Caco-2 (cell line): Measurements from ENCODE around the gene MPND. TPM values are rescaled to one million over a fixed set of nuclear protein-coding genes. Genes with fewer than 3 reads are reported as not detected.
A peak's percentile ranks its signal among the peaks of the same experiment; 100 is the strongest.

Experiments
- BruUV-seq: library from RNA; stranded (reverse); fragments of 400-500 nt; replicated peaks from 2 replicates; lab custom pipeline; 2021; lab: Mats Ljungman, UMichigan
- CTCF ChIA-PET: fragments of 300-600 bp; sonication (Branson Sonifier 250); formaldehyde crosslinking; loops from one replicate; lab custom pipeline; 2022; ENCODE audit warnings: antibody characterized with exemption; lab: Charles Lee
- POLR2A ChIA-PET: fragments of 300-600 bp; sonication (Branson Sonifier 250); formaldehyde crosslinking; loops from one replicate; lab custom pipeline; 2022; ENCODE audit warnings: antibody characterized with exemption; lab: Charles Lee
- DNase-seq, 2 experiments: peaks; one replicate each; pipeline versions ENCODE4 v3.0.0 to v3.0.0-alpha.2; 2020 to 2022
- H3K27me3 ChIP-seq: replicated peaks from 2 replicates; pipeline ENCODE4 v1.6.0; 2011; ENCODE audit warnings: low read length; ENCODE audit not compliant: control insufficient read depth, insufficient read depth
- H3K36me3 ChIP-seq: 2 replicates; pipeline ENCODE4 v1.5.1; 2011; ENCODE audit warnings: low read length; ENCODE audit not compliant: control insufficient read depth, insufficient read depth
- H3K4me1 ChIP-seq: fragments of 250-450 bp; sonication (Bioruptor Pico); 2 replicates; pipeline ENCODE4 v1.5.1; 2020; ENCODE audit warnings: mild to moderate bottlenecking
- H3K4me3 ChIP-seq: 2 replicates; pipeline ENCODE4 v1.5.1; 2011; ENCODE audit warnings: low read depth, mild to moderate bottlenecking, control low read depth, low read length
- H3K9me3 ChIP-seq: fragments of 250-450 bp; sonication (Bioruptor Pico); 2 replicates; pipeline ENCODE4 v1.5.1; 2020; ENCODE audit warnings: mild to moderate bottlenecking, moderate library complexity
- H3K27ac Mint-ChIP-seq: one replicate; pipeline ENCODE4 v1.8.0; 2022; ENCODE audit warnings: mixed read lengths; ENCODE audit not compliant: unreplicated experiment
- H3K27me3 Mint-ChIP-seq: one replicate; pipeline ENCODE4 v1.8.0; 2022; ENCODE audit warnings: mixed read lengths; ENCODE audit not compliant: insufficient read depth, unreplicated experiment
- H3K36me3 Mint-ChIP-seq: one replicate; pipeline ENCODE4 v1.8.0; 2022; ENCODE audit warnings: mild to moderate bottlenecking, mixed read lengths; ENCODE audit not compliant: insufficient read depth, unreplicated experiment
- H3K4me1 Mint-ChIP-seq: one replicate; pipeline ENCODE4 v1.8.0; 2022; ENCODE audit warnings: low read depth, mixed read lengths; ENCODE audit not compliant: unreplicated experiment
- H3K4me3 Mint-ChIP-seq: one replicate; pipeline ENCODE4 v1.8.0; 2022; ENCODE audit warnings: mild to moderate bottlenecking, moderate library complexity, mixed read lengths; ENCODE audit not compliant: unreplicated experiment
- H3K9me3 Mint-ChIP-seq: one replicate; pipeline ENCODE4 v1.8.0; 2022; ENCODE audit warnings: mixed read lengths; ENCODE audit not compliant: unreplicated experiment
- intact Hi-C: fragments of 100-400 bp; cut with micrococcal nuclease; formaldehyde crosslinking; loops from one replicate; pipeline ENCODE4 v1.10.0; 2022; ENCODE audit not compliant: unreplicated experiment
- total RNA-seq: library from RNA; stranded (reverse); gene quantifications from 2 replicates; pipeline ENCODE4 v1.2.3, GENCODE V29; 2022
- TF ChIP-seq, protein P1 (sequence below), 2 experiments: fragments of 200-600 bp in 1 of 2; IDR thresholded peaks; 1 replicate in 1 of 2; 2 replicates in 1 of 2; pipeline versions ENCODE4 v1.5.1 to v1.8.0; 2011 to 2022; ENCODE audit warnings: antibody characterized with exemption in 1 of 2, control low read depth in 1 of 2, inconsistent platforms in 1 of 2, low read depth in 1 of 2, low read length in 1 of 2, mild to moderate bottlenecking in 1 of 2, moderate library complexity in 1 of 2; ENCODE audit not compliant: insufficient read depth in 1 of 2, severe bottlenecking in 1 of 2, unreplicated experiment in 1 of 2

MPND gene
- total RNA-seq, 1 experiment from 2014 or later, result 35.7 TPM

- Histone ChIP-seq H3K27me3 (no peaks in the 10 kb centered on the region), H3K4me1 (peaks cover 12% of the 10 kb centered on the region), H3K4me3 (peak within 1 kb of the TSS; percentile 98), H3K9me3 (no peaks in the 10 kb centered on the region), H3K36me3 (no peaks in the 10 kb centered on the region; the same call in 1 of the 2 replicates)
- ChIA-PET CTCF (interaction anchor here (0.5 to 1.7 kb wide), 12 partner anchors 13 to 568 kb away, joined by 3 to 18 read pairs (median 4); partner anchors contain the start of gene YJU2), POLR2A (interaction anchor here (0.5 to 1.4 kb wide), 10 partner anchors 9 to 431 kb away, joined by 3 to 27 read pairs (median 4); partner anchors contain the start of genes DAPK3 and YJU2)
- intact Hi-C loops, result loop anchor here (5.0 kb wide), 1 partner anchor 40 kb away; no protein-coding TSS in a partner anchor
- peaks cover 14% of the 10 kb centered on the region for H3K4me1 Mint-ChIP-seq
- no TSS peak for BruUV-seq
- TF ChIP-seq, protein P1, sequence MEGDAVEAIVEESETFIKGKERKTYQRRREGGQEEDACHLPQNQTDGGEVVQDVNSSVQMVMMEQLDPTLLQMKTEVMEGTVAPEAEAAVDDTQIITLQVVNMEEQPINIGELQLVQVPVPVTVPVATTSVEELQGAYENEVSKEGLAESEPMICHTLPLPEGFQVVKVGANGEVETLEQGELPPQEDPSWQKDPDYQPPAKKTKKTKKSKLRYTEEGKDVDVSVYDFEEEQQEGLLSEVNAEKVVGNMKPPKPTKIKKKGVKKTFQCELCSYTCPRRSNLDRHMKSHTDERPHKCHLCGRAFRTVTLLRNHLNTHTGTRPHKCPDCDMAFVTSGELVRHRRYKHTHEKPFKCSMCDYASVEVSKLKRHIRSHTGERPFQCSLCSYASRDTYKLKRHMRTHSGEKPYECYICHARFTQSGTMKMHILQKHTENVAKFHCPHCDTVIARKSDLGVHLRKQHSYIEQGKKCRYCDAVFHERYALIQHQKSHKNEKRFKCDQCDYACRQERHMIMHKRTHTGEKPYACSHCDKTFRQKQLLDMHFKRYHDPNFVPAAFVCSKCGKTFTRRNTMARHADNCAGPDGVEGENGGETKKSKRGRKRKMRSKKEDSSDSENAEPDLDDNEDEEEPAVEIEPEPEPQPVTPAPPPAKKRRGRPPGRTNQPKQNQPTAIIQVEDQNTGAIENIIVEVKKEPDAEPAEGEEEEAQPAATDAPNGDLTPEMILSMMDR (IDR thresholded peaks at IDR 0.05; ENCODE audit: insufficient read depth in 1 of 2, low read depth in 1 of 2, low read length in 1 of 2, severe bottlenecking in 1 of 2, unreplicated experiment in 1 of 2), result no peak
- H3K27me3 Mint-ChIP-seq, result no peaks in the 10 kb centered on the region
- peaks cover 42% of the 10 kb centered on the region for H3K36me3 Mint-ChIP-seq
- DNase-seq, result peak; percentile 99 to 100
- H3K4me3 Mint-ChIP-seq, result peak within 1 kb of the TSS; percentile 75
- no peaks in the 10 kb centered on the region for H3K9me3 Mint-ChIP-seq
- H3K27ac Mint-ChIP-seq, result peak within 1 kb of the TSS; percentile 73
Observed at GRCh38 chr19:4402171-4403004, 59.0 kb downstream of the MPND start, which contains the start of gene CHAF1A. CHAF1A (plus strand) TSS chr19:4402640; CDS start chr19:4402763, 123 bp downstream.

- DNase-seq, result no peak
Observed at GRCh38 chr19:4403005-4403761, 59.8 kb downstream of the MPND start.

More at GRCh38 chr19:4403005-4403761, 59.8 kb downstream of the MPND start:
- peak overlapping the region; percentile 75 for H3K4me3 Mint-ChIP-seq
- intact Hi-C loops, result loop anchor here (5.0 kb wide), 1 partner anchor 41 kb away; no protein-coding TSS in a partner anchor
- peak overlapping the region; percentile 73 for H3K27ac Mint-ChIP-seq
- ChIA-PET CTCF (interaction anchor here (0.9 to 1.7 kb wide), 3 partner anchors 12 to 156 kb away, joined by 3 to 10 read pairs (median 4); partner anchors contain the start of gene YJU2), POLR2A (interaction anchor here (1.4 kb wide), 1 partner anchor 28 kb away, joined by 27 read pairs; no protein-coding TSS in a partner anchor)
- no peaks in the 10 kb centered on the region for H3K9me3 Mint-ChIP-seq
- no TSS peak for BruUV-seq
- Histone ChIP-seq H3K4me3 (peak overlapping the region; percentile 98), H3K9me3 (no peaks in the 10 kb centered on the region), H3K4me1 (peaks cover 12% of the 10 kb centered on the region), H3K27me3 (no peaks in the 10 kb centered on the region), H3K36me3 (no peaks in the 10 kb centered on the region; the same call in 1 of the 2 replicates)
- H3K27me3 Mint-ChIP-seq, result no peaks in the 10 kb centered on the region
- H3K36me3 Mint-ChIP-seq, result peaks cover 47% of the 10 kb centered on the region
- peaks cover 14% of the 10 kb centered on the region for H3K4me1 Mint-ChIP-seq
- TF ChIP-seq, protein P1 (IDR thresholded peaks at IDR 0.05; ENCODE audit: insufficient read depth in 1 of 2, low read depth in 1 of 2, low read length in 1 of 2, severe bottlenecking in 1 of 2, unreplicated experiment in 1 of 2), result no peak
